CD4-positive, alpha-beta memory T cell (primary cell): ENCODE results near the gene YARS1. TPM values are rescaled to one million over a fixed set of nuclear protein-coding genes. Genes with fewer than 3 reads are reported as not detected.
A peak's percentile ranks its signal among the peaks of the same experiment; 100 is the strongest.
"Not testable (repeated sequence)": the region's sequence is repeated elsewhere in the genome, so short reads cannot be mapped to it uniquely, and the experiment has no call there.

Source experiments
- CTCF ChIA-PET: fragments of 350-600 bp; sonication (Branson Sonifier 250); formaldehyde crosslinking; loops from one replicate; lab custom pipeline; 2021; ENCODE audit warnings: inconsistent platforms; ENCODE audit not compliant: partially characterized antibody; lab: Charles Lee
- POLR2A ChIA-PET: fragments of 350-600 bp; sonication (Branson Sonifier 250); formaldehyde crosslinking; loops from one replicate; lab custom pipeline; 2021; ENCODE audit not compliant: partially characterized antibody; lab: Charles Lee
- DNase-seq, 5 donors: peaks; one replicate each; pipeline versions ENCODE4 v3.0.0 to v3.0.0-alpha.2; 2020 to 2022; ENCODE audit warnings: mixed read lengths in 1 of 5
- H3K27ac ChIP-seq: one replicate; pipeline ENCODE4 v1.7.0; 2013; ENCODE audit warnings: low read depth, low read length
- H3K27me3 ChIP-seq: 2 replicates; pipeline ENCODE4 v1.7.0; 2013; ENCODE audit warnings: mild to moderate bottlenecking, low read length, moderate library complexity; ENCODE audit not compliant: insufficient read depth
- H3K36me3 ChIP-seq: 2 replicates; pipeline ENCODE4 v1.7.0; 2013; ENCODE audit warnings: mild to moderate bottlenecking, low read length, moderate library complexity; ENCODE audit not compliant: insufficient read depth
- H3K4me1 ChIP-seq: 2 replicates; pipeline ENCODE4 v1.7.0; 2013; ENCODE audit warnings: mild to moderate bottlenecking, low read length, moderate library complexity; ENCODE audit not compliant: insufficient read depth
- H3K4me3 ChIP-seq, 2 donors: one replicate each; pipeline ENCODE4 v1.7.0; 2013; ENCODE audit warnings: low read length in 2 of 2, mild to moderate bottlenecking in 1 of 2
- H3K9me3 ChIP-seq, 2 donors: one replicate each; pipeline ENCODE4 v1.7.0; 2013; ENCODE audit warnings: low read length in 2 of 2, control low read depth in 1 of 2; ENCODE audit not compliant: control insufficient read depth in 1 of 2
- H3K27ac Mint-ChIP-seq, 7 donors: one replicate each; pipeline ENCODE4 v1.8.0; 2020 to 2021; ENCODE audit warnings: mixed read lengths in 7 of 7, mild to moderate bottlenecking in 6 of 7, inconsistent platforms in 3 of 7, moderate library complexity in 3 of 7
- H3K27me3 Mint-ChIP-seq, 2 donors: one replicate each; pipeline ENCODE4 v1.8.0; 2020 to 2021; ENCODE audit warnings: mixed read lengths in 2 of 2
- H3K36me3 Mint-ChIP-seq, 2 donors: one replicate each; pipeline ENCODE4 v1.8.0; 2020 to 2021; ENCODE audit warnings: mixed read lengths in 2 of 2, inconsistent platforms in 1 of 2, mild to moderate bottlenecking in 1 of 2
- H3K4me1 Mint-ChIP-seq, 4 donors: one replicate each; pipeline ENCODE4 v1.8.0; 2020 to 2021; ENCODE audit warnings: mixed read lengths in 4 of 4, mild to moderate bottlenecking in 1 of 4
- H3K4me3 Mint-ChIP-seq, 8 donors: one replicate each; pipeline ENCODE4 v1.8.0; 2020 to 2021; ENCODE audit warnings: mixed read lengths in 8 of 8, mild to moderate bottlenecking in 7 of 8, moderate library complexity in 6 of 8, inconsistent platforms in 3 of 8
- H3K9me3 Mint-ChIP-seq, 8 donors: one replicate each; pipeline ENCODE4 v1.8.0; 2020 to 2021; ENCODE audit warnings: mixed read lengths in 8 of 8, mild to moderate bottlenecking in 5 of 8, inconsistent platforms in 3 of 8, moderate library complexity in 1 of 8
- intact Hi-C: fragments of 100-400 bp; cut with micrococcal nuclease; formaldehyde crosslinking; loops from one replicate; pipeline ENCODE4 v1.15.1; 2023
- polyA plus RNA-seq, 2 donors: library from polyadenylated mRNA; unstranded; fragments of 300-500 nt; fragmentation: Illumina TruSeq; gene quantifications; one replicate each; pipeline ENCODE4 v1.2.3, GENCODE V29; 2021
- total RNA-seq, 2 experiments: library from RNA; stranded (reverse); gene quantifications; one replicate each; pipeline ENCODE4 v1.2.3, GENCODE V29; 2021

Gene YARS1
- total and polyA plus RNA-seq, 4 experiments from 2014 or later: 46.6 to 114 (median 89.8) TPM

GRCh38 chr1:32804460-32804859 lies 12.7 kb downstream of the YARS1 start:
- H3K36me3 ChIP-seq: peaks cover 25% of the 10 kb centered on the region
- DNase-seq, intact Hi-C loops, H3K27me3 ChIP-seq, CTCF ChIA-PET, POLR2A ChIA-PET, H3K9me3 Mint-ChIP-seq, H3K27me3 Mint-ChIP-seq, H3K4me3 Mint-ChIP-seq, H3K4me3 ChIP-seq, H3K9me3 ChIP-seq, H3K27ac ChIP-seq: not testable (repeated sequence)
- peaks cover 32% of the 10 kb centered on the region for H3K4me1 ChIP-seq
- peaks cover 16 to 32% (median 24%) of the 10 kb centered on the region in 4 donors for H3K4me1 Mint-ChIP-seq
- peaks cover 37 to 48% of the 10 kb centered on the region in 2 donors for H3K36me3 Mint-ChIP-seq
- H3K27ac Mint-ChIP-seq: peak overlapping the region in 1 of 7 donors; percentile 35

DNA sequence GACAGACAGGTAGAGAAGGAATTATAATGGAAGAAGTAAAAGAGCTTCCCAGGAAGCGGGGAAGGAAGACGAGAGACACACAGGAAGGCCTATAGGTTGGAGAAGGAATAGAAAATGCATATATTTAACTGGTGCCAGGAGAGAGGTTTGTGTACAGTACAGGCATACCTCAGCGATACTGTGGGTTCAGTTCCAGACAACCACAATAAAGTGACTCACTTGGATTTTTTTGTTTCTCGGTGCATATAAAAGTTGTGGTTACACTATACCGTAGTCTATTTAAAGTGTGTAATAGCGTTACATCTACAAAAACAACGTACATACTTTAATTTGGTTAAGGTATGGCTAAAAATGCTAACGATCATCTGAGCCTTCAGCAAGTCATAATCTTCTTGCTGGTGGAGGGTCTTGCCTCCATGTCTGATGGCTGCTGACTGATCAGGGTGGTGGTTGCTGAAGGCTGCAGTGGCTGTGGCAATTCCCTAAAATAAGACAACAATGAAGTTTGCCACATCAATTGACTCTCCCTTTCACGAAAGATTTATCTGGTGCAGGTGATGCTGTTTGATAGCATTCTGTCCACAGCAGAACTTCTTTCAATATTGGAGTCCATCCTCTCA lies 16.0 kb downstream of the YARS1 start:
- peak; percentile 58 to 78 (median 62) for DNase-seq
- H3K36me3 Mint-ChIP-seq: peaks cover 23 to 38% of the 10 kb centered on the region in 2 donors
- peaks cover 5% of the 10 kb centered on the region for H3K36me3 ChIP-seq
- peaks cover 58% of the 10 kb centered on the region for H3K4me1 ChIP-seq
- peak overlapping the region; percentile 55 for H3K27ac ChIP-seq
- H3K4me1 Mint-ChIP-seq: peaks cover 31 to 55% (median 45%) of the 10 kb centered on the region in 4 donors
- no peaks in the 10 kb centered on the region for H3K27me3 Mint-ChIP-seq
- H3K4me3 ChIP-seq: no peak overlapping the region
- POLR2A ChIA-PET: interaction anchor here (0.6 to 3.5 kb wide), 2 partner anchors 12 to 16 kb away, joined by 3 to 20 read pairs; partner anchors contain the start of genes S100PBP and YARS1
- no peaks in the 10 kb centered on the region for H3K9me3 ChIP-seq
- H3K4me3 Mint-ChIP-seq: peak overlapping the region; percentile 25 to 88 (median 74)
- no peaks in the 10 kb centered on the region for H3K9me3 Mint-ChIP-seq
- H3K27ac Mint-ChIP-seq: peak overlapping the region; percentile 77 to 97 (median 92)
- no peaks in the 10 kb centered on the region for H3K27me3 ChIP-seq
- intact Hi-C loops: no loop called here
- CTCF ChIA-PET: no interaction called here

DNA sequence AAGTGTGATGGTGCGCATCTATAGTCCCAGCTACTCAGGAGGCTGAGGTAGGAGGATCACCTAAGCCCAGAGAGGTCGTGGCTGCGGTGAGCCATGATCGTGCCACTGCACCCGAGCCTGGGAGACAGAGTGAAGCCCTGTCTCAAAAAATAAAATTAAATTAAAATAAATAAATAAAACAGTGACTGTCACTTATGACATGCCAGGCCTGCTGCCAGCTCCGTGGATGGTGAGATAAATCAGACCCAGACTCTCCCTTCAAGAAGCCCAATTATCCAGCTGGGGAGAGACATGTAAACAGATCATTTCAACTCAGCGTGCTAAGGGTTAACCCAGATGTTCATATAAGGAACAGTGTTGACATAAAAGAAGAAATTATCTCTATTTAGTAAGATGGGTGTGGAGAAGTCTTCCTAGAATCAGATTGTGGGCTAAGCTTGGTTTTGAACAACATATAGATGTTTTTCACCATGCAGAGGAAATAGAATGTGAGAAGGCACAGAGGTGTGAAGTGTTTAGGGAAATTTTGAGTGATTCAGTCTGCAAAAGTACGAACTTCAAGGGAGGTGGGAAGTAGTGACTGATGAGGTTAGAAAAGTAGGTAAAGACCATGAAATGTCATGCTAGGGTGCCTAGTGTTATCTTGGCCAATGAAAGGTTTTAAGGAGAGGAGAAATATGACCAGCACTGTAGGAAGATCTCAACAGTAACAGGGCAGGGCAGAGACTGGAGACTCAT lies 18.3 kb downstream of the YARS1 start:
- H3K9me3 ChIP-seq: no peaks in the 10 kb centered on the region
- peaks cover 58% of the 10 kb centered on the region for H3K4me1 ChIP-seq
- Mint-ChIP-seq H3K27me3 (no peaks in the 10 kb centered on the region), H3K36me3 (peaks cover 17 to 33% of the 10 kb centered on the region in 2 donors), H3K4me3 (peak overlapping the region; percentile 32 to 80 (median 57)), H3K4me1 (peaks cover 31 to 57% (median 47%) of the 10 kb centered on the region in 4 donors), H3K27ac (peak overlapping the region; percentile 86 to 94 (median 92)), H3K9me3 (no peaks in the 10 kb centered on the region)
- no peaks in the 10 kb centered on the region for H3K27me3 ChIP-seq
- no peaks in the 10 kb centered on the region for H3K36me3 ChIP-seq
- ChIA-PET CTCF (interaction anchor here (1.5 kb wide), 1 partner anchor 86 kb away, joined by 3 read pairs; no protein-coding TSS in a partner anchor), POLR2A (interaction anchor here (0.6 to 3.5 kb wide), 9 partner anchors 9 to 619 kb away, joined by 3 to 20 read pairs (median 3); partner anchors contain the start of genes RBBP4, S100PBP, TXLNA and YARS1)
- no peak overlapping the region for H3K4me3 ChIP-seq
- peak; percentile 55 to 71 (median 62) for DNase-seq
- peak overlapping the region; percentile 43 for H3K27ac ChIP-seq
- intact Hi-C loops: loop anchor here (1.0 kb wide), 1 partner anchor 18 kb away; the partner anchor contains the start of genes S100PBP and YARS1

DNA sequence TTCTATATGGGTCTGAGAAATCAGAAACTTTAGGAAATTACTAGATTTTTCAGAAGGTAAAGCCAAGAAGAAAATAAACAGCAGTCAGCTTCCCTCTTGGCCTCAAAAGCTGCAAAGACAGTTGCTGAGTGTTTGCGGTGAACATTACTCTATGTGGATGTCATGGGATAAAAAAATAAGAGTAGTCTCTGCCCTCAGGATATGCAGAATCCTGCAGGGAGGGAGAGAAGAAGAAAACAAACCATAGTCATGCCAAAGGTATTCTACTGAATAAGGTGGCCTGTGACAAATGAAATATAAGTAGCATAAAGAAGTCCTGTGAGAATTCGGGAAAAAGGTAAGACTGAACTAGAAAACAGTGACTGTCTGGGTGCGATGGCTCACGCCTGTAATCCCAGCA lies 19.0 kb downstream of the YARS1 start:
- Mint-ChIP-seq H3K27ac (peak overlapping the region; percentile 84 to 93 (median 92)), H3K9me3 (no peaks in the 10 kb centered on the region), H3K4me3 (peak overlapping the region in 7 of 8 donors; percentile 16 to 57 (median 48)), H3K27me3 (no peaks in the 10 kb centered on the region), H3K36me3 (peaks cover 20 to 36% of the 10 kb centered on the region in 2 donors), H3K4me1 (peaks cover 33 to 61% (median 49%) of the 10 kb centered on the region in 4 donors)
- DNase-seq: no peak
- Histone ChIP-seq H3K4me3 (no peak overlapping the region), H3K27ac (no peak overlapping the region), H3K4me1 (peaks cover 58% of the 10 kb centered on the region), H3K36me3 (no peaks in the 10 kb centered on the region), H3K27me3 (no peaks in the 10 kb centered on the region), H3K9me3 (no peaks in the 10 kb centered on the region)
- CTCF ChIA-PET: interaction anchor here (1.5 kb wide), 1 partner anchor 86 kb away, joined by 3 read pairs; no protein-coding TSS in a partner anchor
- intact Hi-C loops: no loop called here
- POLR2A ChIA-PET: interaction anchor here (0.6 to 3.5 kb wide), 5 partner anchors 17 to 619 kb away, joined by 3 to 20 read pairs (median 3); partner anchors contain the start of genes S100PBP, TXLNA and YARS1

DNA sequence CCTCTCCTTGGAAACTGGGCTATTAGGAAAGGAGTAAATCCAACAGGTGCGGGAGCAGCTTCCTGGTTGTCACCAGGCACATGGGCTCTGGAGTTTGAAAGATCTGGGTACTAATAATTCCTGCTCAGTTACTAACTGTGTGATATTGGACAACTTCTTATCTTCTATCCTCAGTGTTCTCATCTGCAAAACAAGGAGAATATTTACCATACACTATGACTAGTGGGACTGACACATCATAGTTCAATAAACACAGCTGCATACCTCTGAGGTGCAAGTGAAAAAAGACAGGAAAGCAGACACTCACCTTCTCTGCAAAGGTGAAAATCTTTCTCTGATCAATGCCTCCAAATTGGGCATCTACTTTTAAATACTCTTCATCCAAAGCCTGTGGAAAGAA lies 19.7 kb downstream of the YARS1 start:
- Histone ChIP-seq H3K27ac (no peak overlapping the region), H3K9me3 (no peaks in the 10 kb centered on the region), H3K36me3 (no peaks in the 10 kb centered on the region), H3K27me3 (no peaks in the 10 kb centered on the region), H3K4me1 (peaks cover 54% of the 10 kb centered on the region), H3K4me3 (no peak overlapping the region)
- Mint-ChIP-seq H3K4me3 (peak overlapping the region in 2 of 8 donors; percentile 7 to 47), H3K27ac (peak overlapping the region; percentile 28 to 93 (median 88)), H3K27me3 (no peaks in the 10 kb centered on the region), H3K4me1 (peaks cover 33 to 63% (median 52%) of the 10 kb centered on the region in 4 donors), H3K9me3 (no peaks in the 10 kb centered on the region), H3K36me3 (peaks cover 23 to 39% of the 10 kb centered on the region in 2 donors)
- no peak for DNase-seq
- ChIA-PET POLR2A (interaction anchor here (3.5 kb wide), 1 partner anchor 19 kb away, joined by 20 read pairs; the partner anchor contains the start of genes S100PBP and YARS1), CTCF (no interaction called here)
- intact Hi-C loops: no loop called here

DNA sequence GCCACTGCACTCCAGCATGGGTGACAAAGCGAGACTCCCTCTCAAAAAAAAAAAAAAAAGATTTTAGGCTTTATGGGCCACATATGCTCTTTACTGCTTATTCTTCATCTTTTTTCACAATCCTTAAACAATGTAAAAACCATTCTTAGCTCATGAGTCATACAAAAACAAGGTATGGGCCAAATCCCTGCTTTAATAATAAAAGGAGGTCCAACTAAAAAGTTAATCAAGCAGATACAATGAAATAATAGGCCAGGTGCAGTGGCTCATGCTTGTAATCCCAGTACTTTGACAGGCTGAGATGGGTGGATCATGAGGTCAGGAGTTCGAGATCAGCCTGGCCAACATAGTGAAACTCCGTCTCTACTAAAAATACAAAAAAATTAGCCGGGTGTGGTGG lies 21.4 kb downstream of the YARS1 start:
- H3K27me3 Mint-ChIP-seq, H3K9me3 Mint-ChIP-seq, H3K4me3 ChIP-seq, intact Hi-C loops, H3K9me3 ChIP-seq, H3K4me3 Mint-ChIP-seq, DNase-seq, H3K27me3 ChIP-seq, H3K27ac ChIP-seq, POLR2A ChIA-PET: not testable (repeated sequence)
- CTCF ChIA-PET: interaction anchor here (1.6 kb wide), 1 partner anchor 10 kb away, joined by 3 read pairs; no protein-coding TSS in a partner anchor
- Histone ChIP-seq H3K36me3 (peaks cover 14% of the 10 kb centered on the region), H3K4me1 (peaks cover 39% of the 10 kb centered on the region)
- peak overlapping the region in 1 of 7 donors; percentile 15 for H3K27ac Mint-ChIP-seq
- H3K36me3 Mint-ChIP-seq: peaks cover 34 to 41% of the 10 kb centered on the region in 2 donors
- H3K4me1 Mint-ChIP-seq: peaks cover 21 to 55% (median 37%) of the 10 kb centered on the region in 4 donors
